K562 (cell line): ENCODE measurements around the gene CFAP92. TPM values are rescaled to one million over a fixed set of nuclear protein-coding genes. Genes with fewer than 3 reads are reported as not detected.

Source experiments
- ARID1B ChIP-seq: fragments of 450-650 bp; IDR thresholded peaks from 2 replicates; pipeline ENCODE4 v1.6.1; 2016; ENCODE audit warnings: antibody characterized with exemption, mild to moderate bottlenecking, inconsistent platforms
- ARID3A ChIP-seq: IDR thresholded peaks from 2 replicates; pipeline ENCODE4 v1.6.1; 2012; ENCODE audit warnings: low read depth, low read length, improper control_type of control experiment, borderline replicate concordance
- NUFIP1 ChIP-seq: fragments of 450-650 bp; IDR thresholded peaks from 2 replicates; pipeline ENCODE4 v1.6.1; 2018; ENCODE audit not compliant: partially characterized antibody
- RBBP5 ChIP-seq: fragments of 200-600 bp; sonication (generic); IDR thresholded peaks from 2 replicates; pipeline ENCODE4 v1.6.1; 2012; ENCODE audit warnings: borderline replicate concordance, mild to moderate bottlenecking, low read length, control low read depth, inconsistent platforms; ENCODE audit not compliant: insufficient read depth, poor library complexity, severe bottlenecking
- RBM14 ChIP-seq: fragments of 200-400 bp; formaldehyde crosslinking; IDR thresholded peaks from 2 replicates; pipeline ENCODE4 v1.6.1; 2018; ENCODE audit warnings: low read depth, mild to moderate bottlenecking, low read length, moderate library complexity, borderline replicate concordance; ENCODE audit not compliant: insufficient read depth
- SAFB ChIP-seq: fragments of 200-400 bp; formaldehyde crosslinking; IDR thresholded peaks from 2 replicates; pipeline ENCODE4 v1.6.1; 2017; ENCODE audit warnings: low read depth, low read length, borderline replicate concordance
- THRA ChIP-seq: fragments of 450-650 bp; IDR thresholded peaks from 2 replicates; pipeline ENCODE4 v1.6.1; 2017; ENCODE audit warnings: mild to moderate bottlenecking, moderate library complexity
- THRAP3 ChIP-seq: fragments of 450-650 bp; IDR thresholded peaks from 2 replicates; pipeline ENCODE4 v1.6.1; 2016; ENCODE audit warnings: mild to moderate bottlenecking, inconsistent platforms, borderline replicate concordance
- ZNF274 ChIP-seq: IDR thresholded peaks from 2 replicates; pipeline ENCODE4 v1.6.1; 2011; ENCODE audit warnings: low read depth, mild to moderate bottlenecking, low read length, moderate library complexity, borderline replicate concordance
- ZNF282 ChIP-seq: sonication (generic); formaldehyde crosslinking; IDR thresholded peaks from 2 replicates; pipeline ENCODE4 v1.8.1; 2023; ENCODE audit warnings: missing genetic modification reagents
- ZNF354B ChIP-seq: fragments of 250-450 bp; sonication (Bioruptor Pico); IDR thresholded peaks from 2 replicates; pipeline ENCODE4 v1.4.0; 2020
- polyA plus RNA-seq, 8 experiments: library from polyadenylated mRNA; depleted of rRNA in 4 of 8; stranded (reverse) in 5 of 8; unstranded in 3 of 8; fragments of >200 nt; fragmentation: Nextera tagmentation in 2 of 8; fragmentation: Illumina TruSeq in 1 of 8; extraction: Ambion mirVana in 2 of 8; extraction: Trizol in 1 of 8; gene quantifications; 2 replicates each; pipeline versions ENCODE4 v1.2.1 to v1.2.3, GENCODE V29; 2011 to 2014; ENCODE audit warnings: inconsistent platforms in 1 of 8, missing spikeins in 1 of 8
- total RNA-seq, 7 experiments: library from RNA; depleted of rRNA in 6 of 7; stranded (reverse); fragments of >200 nt in 6 of 7; fragmentation: Illumina TruSeq in 2 of 7; extraction: Trizol in 2 of 7; gene quantifications; 2 replicates each; pipeline versions ENCODE4 v1.2.1 to v1.2.3, GENCODE V29; 2011 to 2021; ENCODE audit warnings: low replicate concordance in 1 of 7
- TF ChIP-seq, protein P1 (sequence below): fragments of 450-650 bp; IDR thresholded peaks from 2 replicates; pipeline ENCODE4 v1.6.1; 2016; ENCODE audit warnings: mild to moderate bottlenecking, moderate library complexity

CFAP92 gene
- total and polyA plus RNA-seq, 9 of the 15 experiments (the other 6 are each of a cell fraction or from before 2014, with no cell fraction given): 0.06 to 0.62 (median 0.36) TPM

- TF ChIP-seq, protein P1, sequence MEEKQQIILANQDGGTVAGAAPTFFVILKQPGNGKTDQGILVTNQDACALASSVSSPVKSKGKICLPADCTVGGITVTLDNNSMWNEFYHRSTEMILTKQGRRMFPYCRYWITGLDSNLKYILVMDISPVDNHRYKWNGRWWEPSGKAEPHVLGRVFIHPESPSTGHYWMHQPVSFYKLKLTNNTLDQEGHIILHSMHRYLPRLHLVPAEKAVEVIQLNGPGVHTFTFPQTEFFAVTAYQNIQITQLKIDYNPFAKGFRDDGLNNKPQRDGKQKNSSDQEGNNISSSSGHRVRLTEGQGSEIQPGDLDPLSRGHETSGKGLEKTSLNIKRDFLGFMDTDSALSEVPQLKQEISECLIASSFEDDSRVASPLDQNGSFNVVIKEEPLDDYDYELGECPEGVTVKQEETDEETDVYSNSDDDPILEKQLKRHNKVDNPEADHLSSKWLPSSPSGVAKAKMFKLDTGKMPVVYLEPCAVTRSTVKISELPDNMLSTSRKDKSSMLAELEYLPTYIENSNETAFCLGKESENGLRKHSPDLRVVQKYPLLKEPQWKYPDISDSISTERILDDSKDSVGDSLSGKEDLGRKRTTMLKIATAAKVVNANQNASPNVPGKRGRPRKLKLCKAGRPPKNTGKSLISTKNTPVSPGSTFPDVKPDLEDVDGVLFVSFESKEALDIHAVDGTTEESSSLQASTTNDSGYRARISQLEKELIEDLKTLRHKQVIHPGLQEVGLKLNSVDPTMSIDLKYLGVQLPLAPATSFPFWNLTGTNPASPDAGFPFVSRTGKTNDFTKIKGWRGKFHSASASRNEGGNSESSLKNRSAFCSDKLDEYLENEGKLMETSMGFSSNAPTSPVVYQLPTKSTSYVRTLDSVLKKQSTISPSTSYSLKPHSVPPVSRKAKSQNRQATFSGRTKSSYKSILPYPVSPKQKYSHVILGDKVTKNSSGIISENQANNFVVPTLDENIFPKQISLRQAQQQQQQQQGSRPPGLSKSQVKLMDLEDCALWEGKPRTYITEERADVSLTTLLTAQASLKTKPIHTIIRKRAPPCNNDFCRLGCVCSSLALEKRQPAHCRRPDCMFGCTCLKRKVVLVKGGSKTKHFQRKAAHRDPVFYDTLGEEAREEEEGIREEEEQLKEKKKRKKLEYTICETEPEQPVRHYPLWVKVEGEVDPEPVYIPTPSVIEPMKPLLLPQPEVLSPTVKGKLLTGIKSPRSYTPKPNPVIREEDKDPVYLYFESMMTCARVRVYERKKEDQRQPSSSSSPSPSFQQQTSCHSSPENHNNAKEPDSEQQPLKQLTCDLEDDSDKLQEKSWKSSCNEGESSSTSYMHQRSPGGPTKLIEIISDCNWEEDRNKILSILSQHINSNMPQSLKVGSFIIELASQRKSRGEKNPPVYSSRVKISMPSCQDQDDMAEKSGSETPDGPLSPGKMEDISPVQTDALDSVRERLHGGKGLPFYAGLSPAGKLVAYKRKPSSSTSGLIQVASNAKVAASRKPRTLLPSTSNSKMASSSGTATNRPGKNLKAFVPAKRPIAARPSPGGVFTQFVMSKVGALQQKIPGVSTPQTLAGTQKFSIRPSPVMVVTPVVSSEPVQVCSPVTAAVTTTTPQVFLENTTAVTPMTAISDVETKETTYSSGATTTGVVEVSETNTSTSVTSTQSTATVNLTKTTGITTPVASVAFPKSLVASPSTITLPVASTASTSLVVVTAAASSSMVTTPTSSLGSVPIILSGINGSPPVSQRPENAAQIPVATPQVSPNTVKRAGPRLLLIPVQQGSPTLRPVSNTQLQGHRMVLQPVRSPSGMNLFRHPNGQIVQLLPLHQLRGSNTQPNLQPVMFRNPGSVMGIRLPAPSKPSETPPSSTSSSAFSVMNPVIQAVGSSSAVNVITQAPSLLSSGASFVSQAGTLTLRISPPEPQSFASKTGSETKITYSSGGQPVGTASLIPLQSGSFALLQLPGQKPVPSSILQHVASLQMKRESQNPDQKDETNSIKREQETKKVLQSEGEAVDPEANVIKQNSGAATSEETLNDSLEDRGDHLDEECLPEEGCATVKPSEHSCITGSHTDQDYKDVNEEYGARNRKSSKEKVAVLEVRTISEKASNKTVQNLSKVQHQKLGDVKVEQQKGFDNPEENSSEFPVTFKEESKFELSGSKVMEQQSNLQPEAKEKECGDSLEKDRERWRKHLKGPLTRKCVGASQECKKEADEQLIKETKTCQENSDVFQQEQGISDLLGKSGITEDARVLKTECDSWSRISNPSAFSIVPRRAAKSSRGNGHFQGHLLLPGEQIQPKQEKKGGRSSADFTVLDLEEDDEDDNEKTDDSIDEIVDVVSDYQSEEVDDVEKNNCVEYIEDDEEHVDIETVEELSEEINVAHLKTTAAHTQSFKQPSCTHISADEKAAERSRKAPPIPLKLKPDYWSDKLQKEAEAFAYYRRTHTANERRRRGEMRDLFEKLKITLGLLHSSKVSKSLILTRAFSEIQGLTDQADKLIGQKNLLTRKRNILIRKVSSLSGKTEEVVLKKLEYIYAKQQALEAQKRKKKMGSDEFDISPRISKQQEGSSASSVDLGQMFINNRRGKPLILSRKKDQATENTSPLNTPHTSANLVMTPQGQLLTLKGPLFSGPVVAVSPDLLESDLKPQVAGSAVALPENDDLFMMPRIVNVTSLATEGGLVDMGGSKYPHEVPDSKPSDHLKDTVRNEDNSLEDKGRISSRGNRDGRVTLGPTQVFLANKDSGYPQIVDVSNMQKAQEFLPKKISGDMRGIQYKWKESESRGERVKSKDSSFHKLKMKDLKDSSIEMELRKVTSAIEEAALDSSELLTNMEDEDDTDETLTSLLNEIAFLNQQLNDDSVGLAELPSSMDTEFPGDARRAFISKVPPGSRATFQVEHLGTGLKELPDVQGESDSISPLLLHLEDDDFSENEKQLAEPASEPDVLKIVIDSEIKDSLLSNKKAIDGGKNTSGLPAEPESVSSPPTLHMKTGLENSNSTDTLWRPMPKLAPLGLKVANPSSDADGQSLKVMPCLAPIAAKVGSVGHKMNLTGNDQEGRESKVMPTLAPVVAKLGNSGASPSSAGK: no peak
- TF ChIP-seq SAFB (no peak), ZNF354B (CRISPR knock-in tag) (no peak), NUFIP1 (no peak), RBBP5 (no peak), THRA (no peak), THRAP3 (no peak), ZNF282 (CRISPR knock-in tag) (no peak), ARID3A (no peak), RBM14 (no peak), ZNF274 (no peak), ARID1B (peak; percentile 44)
Observed at GRCh38 chr3:129022114-129023007, 28.5 kb upstream of the CFAP92 start (continued).
